Medulla oblongata (tissue), 1 donor: ENCODE results near the gene PHC2.

ENCODE experiments used
- DNase-seq: peaks from one replicate; pipeline ENCODE4 v3.0.0-alpha.2; 2015; ENCODE audit errors: extremely low spot score

Gene PHC2

GRCh38 chr1:33332357-33332789 is 98.5 kb downstream of the PHC2 start:
- DNase-seq = no peak

DNA sequence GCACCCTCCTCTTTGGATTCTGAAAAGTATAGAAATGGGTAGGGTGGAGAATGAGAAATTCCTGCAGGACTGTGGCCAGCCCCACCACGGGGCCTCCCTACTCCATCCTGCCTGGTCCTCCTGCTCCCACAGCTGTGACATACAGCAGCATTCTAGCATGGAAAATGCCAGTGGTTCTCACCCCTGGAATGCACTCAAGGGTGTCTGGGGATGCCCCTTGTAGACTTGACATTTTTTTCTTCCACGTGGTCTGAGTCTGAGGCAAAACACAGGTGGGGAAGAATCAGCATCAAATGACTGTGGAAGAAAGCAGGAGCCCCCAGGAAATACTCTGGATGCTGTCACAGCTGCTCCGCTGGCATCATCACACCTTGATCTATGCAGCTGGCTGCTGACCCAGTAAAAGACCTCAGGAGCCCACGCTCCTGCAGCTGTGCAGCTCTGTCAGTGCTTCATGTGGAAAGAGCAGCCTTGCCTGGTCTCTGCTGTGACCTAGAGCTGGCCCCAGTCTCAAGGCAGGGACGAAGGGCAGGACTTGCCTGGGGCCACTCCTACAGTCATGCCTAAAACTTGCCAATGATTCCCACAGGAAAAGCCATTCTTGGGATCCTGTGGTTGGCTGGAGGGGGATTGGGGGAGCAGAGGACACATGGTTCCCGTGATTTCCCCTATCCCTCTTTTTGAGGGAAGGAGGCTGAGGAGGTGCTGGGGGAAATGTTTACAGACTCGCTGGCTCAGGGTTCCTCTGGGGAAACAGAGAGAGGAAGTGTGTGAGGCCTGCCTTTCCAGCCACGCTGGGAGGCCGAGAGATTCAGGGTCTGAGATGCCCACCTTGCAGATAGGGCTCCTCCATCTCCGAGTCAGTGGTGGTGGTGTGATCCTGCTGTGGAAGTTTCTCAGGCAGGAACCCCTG is 99.2 kb downstream of the PHC2 start:
- no peak for DNase-seq

DNA sequence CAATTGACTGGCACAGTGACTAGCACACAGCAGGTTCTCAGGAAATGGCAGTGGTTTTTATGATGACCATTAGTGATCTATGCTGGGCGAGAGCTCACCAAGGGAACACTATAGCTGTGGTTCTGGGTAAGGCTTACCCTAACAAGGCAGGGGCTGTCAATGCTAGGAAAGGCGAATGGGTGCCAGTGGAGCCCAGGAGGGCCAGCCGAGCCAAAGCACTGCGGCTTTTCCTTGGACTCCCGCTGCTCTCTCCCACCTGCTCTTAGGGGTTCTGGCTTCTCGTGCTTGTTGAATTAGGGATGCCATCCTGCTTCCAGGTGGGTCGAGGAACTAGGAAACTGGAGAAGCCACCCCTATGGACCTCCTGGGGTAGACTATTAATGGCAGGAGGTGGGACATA is 100.0 kb downstream of the PHC2 start:
- no peak for DNase-seq

DNA sequence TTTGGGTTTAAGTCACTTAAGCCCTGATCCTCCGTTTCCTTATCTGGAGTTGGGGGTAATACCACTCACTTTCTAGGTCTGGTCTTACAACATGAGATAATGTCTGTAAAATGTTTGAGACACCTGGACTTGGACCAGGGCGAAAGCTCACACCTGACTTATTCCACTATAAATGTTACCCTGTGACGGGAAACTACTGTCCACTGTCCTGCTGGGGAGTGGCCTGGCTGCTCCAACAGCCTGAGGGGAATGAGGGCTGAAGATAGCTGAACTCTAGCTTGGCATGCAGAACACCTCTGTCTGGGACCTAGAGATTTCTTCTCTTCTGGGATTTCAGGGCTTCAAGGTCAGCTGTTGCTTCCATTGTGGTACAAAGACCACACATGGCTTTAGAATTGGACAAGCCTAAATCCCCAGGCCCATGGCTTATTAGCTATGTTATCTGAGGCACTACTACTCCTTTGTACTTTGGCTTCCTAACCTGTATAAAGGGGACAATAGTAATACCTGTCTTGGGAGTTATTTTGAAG is 100.5 kb downstream of the PHC2 start:
- no peak for DNase-seq

DNA sequence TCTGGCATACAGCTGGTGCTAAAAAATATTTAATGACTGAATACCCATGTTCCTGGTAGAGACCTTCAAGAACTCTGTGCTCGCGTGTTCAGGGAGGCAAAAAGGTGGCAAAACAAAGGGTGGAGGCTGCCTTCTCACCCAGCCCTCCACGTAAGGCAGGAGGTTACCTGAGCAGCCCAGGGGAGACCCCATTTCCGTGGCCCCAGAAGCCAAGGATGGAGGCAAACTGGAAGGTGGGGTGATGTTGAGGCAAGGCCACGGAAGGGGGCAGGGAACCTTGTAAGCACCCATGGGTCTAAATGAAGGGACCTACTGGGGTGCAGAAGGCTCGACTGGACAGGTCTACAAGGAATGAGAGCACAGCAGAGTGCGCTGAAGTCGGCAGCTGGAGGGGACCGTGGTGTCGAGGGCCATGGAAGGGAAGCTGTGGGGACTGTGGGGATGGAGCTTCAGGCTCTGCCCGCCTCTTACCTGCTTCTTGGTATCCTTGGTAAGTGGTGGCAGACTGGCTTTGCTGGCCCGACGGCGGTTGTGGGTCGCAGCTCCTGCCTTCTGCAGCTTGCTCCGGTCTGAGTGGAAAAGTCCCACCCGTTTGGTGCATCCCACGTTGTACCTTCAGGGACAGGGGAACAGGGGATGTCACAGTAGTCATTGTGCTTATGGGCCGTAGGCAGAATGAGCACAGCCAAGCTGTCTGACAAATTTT is 101.1 kb downstream of the PHC2 start:
- no peak for DNase-seq

- no peak for DNase-seq
Observed at GRCh38 chr1:33328817-33329216, 102.1 kb downstream of the PHC2 start.

DNA sequence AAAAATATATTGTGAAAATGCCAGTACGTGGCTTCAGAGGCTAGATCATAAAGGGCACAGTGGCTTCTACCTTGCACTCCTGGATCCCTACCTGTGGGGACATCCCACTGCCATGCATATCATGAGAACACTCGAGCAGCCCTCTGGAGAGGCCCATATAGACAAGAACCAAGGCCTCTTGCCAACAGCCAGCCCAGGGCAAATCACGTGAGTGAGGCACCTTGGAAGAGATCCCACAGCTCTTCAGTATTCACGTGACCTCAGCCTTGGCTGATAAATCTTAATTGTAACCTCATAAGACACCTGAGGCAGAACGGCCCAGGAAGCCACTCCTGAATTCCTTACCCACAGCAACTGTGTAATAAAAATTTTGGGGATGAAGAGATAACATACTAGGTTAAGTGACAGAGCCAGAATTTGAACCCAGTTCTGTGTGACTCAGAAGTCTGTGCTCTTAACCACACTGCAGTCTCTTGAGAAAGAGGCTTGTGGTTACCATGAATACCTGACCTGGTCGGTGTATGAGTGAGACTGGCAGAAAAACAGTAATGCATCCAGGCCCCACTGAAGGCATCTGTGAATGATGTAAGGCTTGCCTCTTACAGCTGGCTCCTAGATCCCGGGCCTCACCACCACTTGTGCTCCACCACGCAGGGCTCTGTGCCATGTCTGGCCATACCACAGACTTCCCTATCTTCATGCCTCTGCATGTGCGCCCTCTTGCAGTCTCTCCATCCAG is 103.1 kb downstream of the PHC2 start:
- no peak for DNase-seq

GRCh38 chr1:33326785-33327184 is 104.1 kb downstream of the PHC2 start:
- no peak for DNase-seq

- DNase-seq = no peak
Observed at GRCh38 chr1:33324677-33325575, 106.0 kb downstream of the PHC2 start.

- DNase-seq = no peak
Observed at GRCh38 chr1:33323663-33324477, 107.0 kb downstream of the PHC2 start.

GRCh38 chr1:33322870-33323585 is 107.9 kb downstream of the PHC2 start:
- DNase-seq = no peak

- DNase-seq = no peak
Observed at GRCh38 chr1:33322109-33322508, 108.8 kb downstream of the PHC2 start.

GRCh38 chr1:33321178-33321577 is 109.7 kb downstream of the PHC2 start:
- no peak for DNase-seq

GRCh38 chr1:33320619-33321165 is 110.2 kb downstream of the PHC2 start, which contains the start of gene A3GALT2:
A3GALT2 (minus strand) TSS chr1:33321098; CDS start chr1:33321098, 0 bp downstream.
- DNase-seq = no peak

- DNase-seq = no peak
Observed at GRCh38 chr1:33319949-33320618, 110.8 kb downstream of the PHC2 start.

DNA sequence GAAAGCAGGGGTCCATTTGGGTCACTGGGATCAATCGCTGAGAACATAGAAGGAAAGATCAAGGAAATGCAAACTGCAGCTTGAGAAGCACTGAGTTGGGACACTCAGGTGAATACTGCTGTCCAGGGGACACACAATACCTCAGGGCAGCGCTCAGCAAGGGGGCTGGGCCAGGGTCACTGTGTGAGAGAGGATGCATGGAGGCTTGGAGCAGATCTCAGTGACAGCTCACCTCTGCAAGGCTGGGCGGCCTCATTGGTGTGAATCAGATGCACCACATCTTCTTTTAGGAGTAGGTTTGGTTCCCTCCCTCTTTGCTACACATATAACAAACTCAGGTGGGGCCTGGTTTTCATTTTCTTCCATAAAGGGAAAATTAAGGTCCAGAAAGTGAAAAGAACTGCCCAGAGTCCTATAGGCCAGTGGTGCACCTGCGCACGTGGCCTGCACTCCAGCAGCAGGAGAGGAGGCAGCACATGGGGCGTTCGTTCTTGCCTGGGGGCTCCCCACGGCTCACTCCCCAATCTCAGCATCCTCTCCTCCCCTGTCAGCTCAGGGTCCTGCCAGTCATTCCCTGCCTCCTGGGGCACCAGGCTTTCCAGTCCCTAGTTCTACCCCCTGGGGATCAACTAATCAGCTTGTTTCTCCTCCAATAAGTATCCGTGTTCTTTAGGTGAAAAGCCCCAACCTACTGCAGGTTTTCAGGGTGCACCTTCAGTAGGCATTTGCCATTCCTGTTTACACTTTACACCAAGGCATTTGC is 111.5 kb downstream of the PHC2 start:
- no peak for DNase-seq

GRCh38 chr1:33317946-33318345 is 112.9 kb downstream of the PHC2 start:
- DNase-seq = no peak

DNA sequence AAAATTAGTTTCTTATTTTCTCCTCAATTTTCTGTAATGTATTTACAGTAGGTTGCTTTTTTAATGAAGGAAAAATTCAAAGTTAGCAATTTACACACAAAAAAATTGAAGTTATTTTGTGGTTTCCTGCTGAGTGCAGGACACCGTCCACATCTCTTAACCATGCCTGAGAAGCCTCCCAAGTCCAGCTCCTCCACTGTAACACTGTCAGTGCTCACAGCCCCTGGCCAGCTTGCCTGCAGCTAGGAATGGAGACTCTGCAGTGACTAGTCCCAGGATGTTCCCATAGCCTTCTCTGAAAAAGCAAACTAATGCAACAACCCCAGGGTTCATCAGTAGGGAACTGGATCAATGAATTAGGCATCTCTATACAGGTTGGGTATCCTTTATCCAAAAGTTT is 113.5 kb downstream of the PHC2 start:
- DNase-seq = no peak
